HepG2 (cell line): ENCODE data around the gene FUBP3.

Experiments
- HCFC1 ChIP-seq: fragments of 150-350 bp; IDR thresholded peaks from 2 replicates; pipeline ENCODE4 v1.6.1; 2014; ENCODE audit warnings: low read depth, low read length
- SP4 ChIP-seq: sonication (generic); formaldehyde crosslinking; IDR thresholded peaks from 2 replicates; pipeline ENCODE4 v1.8.1; 2023; ENCODE audit warnings: mild to moderate bottlenecking, missing genetic modification reagents
- TP53 ChIP-seq: sonication (generic); formaldehyde crosslinking; conservative IDR thresholded peaks from 2 replicates; pipeline ENCODE4 v1.4.0; 2020; ENCODE audit warnings: missing genetic modification reagents
- ZBTB1 ChIP-seq: sonication (generic); formaldehyde crosslinking; IDR thresholded peaks from 2 replicates; pipeline ENCODE4 v1.4.0; 2020; ENCODE audit warnings: missing genetic modification reagents, borderline replicate concordance
- ZBTB8A ChIP-seq: sonication (generic); formaldehyde crosslinking; IDR thresholded peaks from 2 replicates; pipeline ENCODE4 v1.4.0; 2020; ENCODE audit warnings: mild to moderate bottlenecking, low read depth, missing genetic modification reagents, borderline replicate concordance

DNA sequence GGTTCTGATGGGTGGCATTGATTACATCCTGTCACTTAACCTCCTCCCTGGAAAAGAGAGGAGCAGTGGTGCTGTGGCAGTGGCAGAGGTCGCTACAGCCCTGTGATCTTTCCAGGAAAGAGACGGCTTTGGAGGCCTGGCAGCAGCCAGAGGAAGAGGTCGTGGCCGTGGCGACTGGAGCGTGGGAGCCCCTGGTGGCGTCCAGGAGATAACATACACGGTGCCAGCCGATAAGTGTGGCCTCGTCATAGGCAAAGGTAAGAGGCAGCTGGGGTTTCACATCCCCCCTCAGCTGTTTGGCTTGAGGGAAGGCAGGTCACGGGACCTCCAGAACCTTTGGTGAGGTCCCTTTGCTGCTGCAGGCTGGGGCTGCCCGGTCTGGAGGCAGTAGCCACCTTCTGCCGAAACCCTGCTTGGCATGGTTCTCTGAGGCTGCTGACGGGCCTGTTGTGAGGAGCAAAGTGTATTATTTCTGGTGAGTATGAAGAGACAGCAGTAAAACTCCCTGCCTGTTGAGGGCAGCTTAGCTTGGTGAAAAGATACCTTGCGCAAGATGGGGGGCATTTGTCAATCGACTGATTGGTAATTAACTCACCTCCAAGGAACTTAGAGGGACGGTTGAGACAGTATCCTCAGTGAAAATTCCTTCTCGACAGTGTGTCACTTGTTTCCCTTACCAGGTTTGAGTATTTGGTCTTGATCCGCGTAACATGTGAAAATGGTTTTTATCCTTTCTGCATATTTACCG lies 47.0 kb downstream of the FUBP3 start:
- TF ChIP-seq TP53 (CRISPR knock-in tag) (no peak), ZBTB8A (CRISPR knock-in tag) (no peak), HCFC1 (no peak), SP4 (CRISPR knock-in tag) (no peak), ZBTB1 (CRISPR knock-in tag) (no peak)
